SHP77 (cell line): ENCODE results near the gene ASB6.
"Not testable (repeated sequence)": the region's sequence is repeated elsewhere in the genome, so short reads cannot be mapped to it uniquely, and the experiment has no call there.

ENCODE experiments used
- DNase-seq, 2 experiments: peaks; one replicate each; lab custom pipeline; 2025; lab: John Stamatoyannopoulos, UW

The ASB6 gene

GRCh38 chr9:129666575-129666974 is 24.6 kb upstream of the ASB6 start:
- no peak for DNase-seq

- no peak for DNase-seq
Observed at GRCh38 chr9:129665814-129666520, 24.0 kb upstream of the ASB6 start.

- no peak for DNase-seq
Observed at GRCh38 chr9:129665389-129665775, 23.4 kb upstream of the ASB6 start, which contains the start of gene PRRX2. Gene PRRX2 (plus strand): TSS chr9:129665647. CDS start chr9:129665868, 221 bp downstream.

- no peak for DNase-seq
Observed at GRCh38 chr9:129664746-129665388, 22.9 kb upstream of the ASB6 start.

GRCh38 chr9:129662239-129662638 is 20.3 kb upstream of the ASB6 start:
- not testable (repeated sequence) for DNase-seq

GRCh38 chr9:129661029-129661428 is 19.1 kb upstream of the ASB6 start:
- DNase-seq, result no peak

GRCh38 chr9:129656795-129657390 is 14.9 kb upstream of the ASB6 start:
- DNase-seq, result no peak

- no peak for DNase-seq
Observed at GRCh38 chr9:129655696-129656095, 13.7 kb upstream of the ASB6 start.

GRCh38 chr9:129655154-129655553 is 13.2 kb upstream of the ASB6 start:
- DNase-seq, result no peak

- no peak for DNase-seq
Observed at GRCh38 chr9:129654554-129655040, 12.6 kb upstream of the ASB6 start.

GRCh38 chr9:129653823-129654553 is 12.0 kb upstream of the ASB6 start:
- no peak for DNase-seq

- DNase-seq, result no peak
Observed at GRCh38 chr9:129650680-129651235, 8.8 kb upstream of the ASB6 start.

GRCh38 chr9:129649726-129650679 is 8.1 kb upstream of the ASB6 start:
- DNase-seq, result no peak

- no peak for DNase-seq
Observed at GRCh38 chr9:129648764-129649115, 6.8 kb upstream of the ASB6 start.

GRCh38 chr9:129648092-129648763 is 6.3 kb upstream of the ASB6 start:
- no peak for DNase-seq

- no peak for DNase-seq
Observed at GRCh38 chr9:129647635-129648034, 5.7 kb upstream of the ASB6 start.

GRCh38 chr9:129646654-129647053 is 4.7 kb upstream of the ASB6 start:
- no peak for DNase-seq

- DNase-seq, result no peak
Observed at GRCh38 chr9:129646252-129646651, 4.3 kb upstream of the ASB6 start.

GRCh38 chr9:129644902-129645301 is 3.0 kb upstream of the ASB6 start:
- DNase-seq, result no peak

GRCh38 chr9:129644365-129644764 is 2.4 kb upstream of the ASB6 start:
- no peak for DNase-seq
